Measurements from ENCODE around the gene EXOC3L4. TPM values are rescaled to one million over a fixed set of nuclear protein-coding genes. Genes with fewer than 3 reads are reported as not detected.

EXOC3L4 gene
- total RNA-seq, 4 donors from 2014 or later = under 0.01 to 5.6 (median 0.41) TPM; not detected in 1

DNA sequence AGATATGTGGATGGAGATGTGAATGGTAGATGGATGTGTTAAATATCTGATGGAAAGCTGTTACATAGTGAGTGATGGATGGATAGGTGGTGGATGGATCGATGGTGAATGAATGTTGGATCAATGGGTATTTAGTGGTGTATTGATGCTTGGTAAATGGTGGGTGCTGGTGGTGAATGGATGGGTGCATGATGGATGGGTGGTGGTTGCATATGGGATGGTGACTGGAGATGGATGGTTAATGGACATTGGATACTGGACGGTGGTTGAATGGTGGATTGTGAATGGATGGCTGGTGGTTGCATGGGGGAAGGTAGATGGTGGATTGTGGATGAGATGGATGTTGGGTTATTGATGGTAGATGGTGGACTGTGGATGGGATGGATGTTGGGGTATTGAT is 12.6 kb upstream of the EXOC3L4 start:
- Histone ChIP-seq H3K36me3 (no peaks in the 10 kb centered on the region), H3K27me3 (no peaks in the 10 kb centered on the region), H3K9me3 (no peaks in the 10 kb centered on the region), H3K4me3 (no peak overlapping the region), H3K27ac (no peak overlapping the region), H3K4me1 (peaks cover 0 to 4% of the 10 kb centered on the region in 2 donors)
- TF ChIP-seq POLR2A (IDR thresholded peaks at IDR 0.05) = no peak
- TF ChIP-seq CTCF (IDR thresholded peaks at IDR 0.05) = no peak
- no peak for DNase-seq
- intact Hi-C loops (cut with DNase I; ENCODE audit: low total_unique reads) = no loop called here

DNA sequence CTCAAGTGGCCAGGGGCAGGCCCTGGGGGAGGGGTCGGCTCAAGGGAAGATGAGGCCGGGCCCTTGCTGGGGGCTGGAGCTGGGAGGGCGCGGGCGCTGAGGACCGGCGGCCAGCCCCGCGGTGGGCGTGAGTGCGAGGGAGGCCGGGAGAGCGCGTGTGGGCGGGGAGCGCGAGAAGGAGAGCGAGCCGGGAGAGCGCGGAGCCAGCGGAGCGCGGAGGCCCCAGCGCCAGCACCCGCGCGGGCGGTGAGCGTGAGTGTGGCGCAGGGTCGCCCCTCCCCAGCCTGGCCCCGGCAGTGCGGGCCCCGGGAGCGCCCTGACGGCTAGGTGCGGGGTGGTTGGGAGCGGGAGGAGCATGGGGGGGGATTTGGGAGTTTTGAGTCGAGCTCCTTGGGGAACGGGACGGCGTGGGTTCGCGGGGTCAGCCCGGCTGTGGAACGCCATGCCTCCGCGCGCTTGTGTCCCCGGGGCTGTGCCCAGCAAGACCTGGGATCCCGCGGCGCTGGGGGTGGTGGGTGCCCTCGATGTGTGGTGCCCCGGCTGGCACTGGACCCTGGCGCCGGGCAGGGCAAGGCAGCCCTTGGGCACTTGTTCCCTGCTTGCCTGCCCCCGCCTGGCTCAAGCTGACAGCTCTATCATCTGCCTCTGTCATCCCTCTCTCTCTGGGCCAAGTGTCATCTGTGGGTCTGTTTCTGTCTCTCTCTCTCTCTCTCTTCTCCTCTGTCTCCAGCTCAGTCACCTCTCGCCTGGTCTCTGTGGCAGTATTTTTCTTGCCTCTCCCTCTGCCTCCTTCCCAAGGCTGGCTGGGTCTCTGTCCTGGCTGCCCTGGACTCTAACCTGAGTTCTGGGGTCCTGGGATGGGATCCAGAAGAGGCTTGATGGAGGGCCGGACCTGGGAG is 10.3 kb upstream of the EXOC3L4 start, which contains the start of gene LBHD2:
LBHD2 (plus strand) TSS at position 190 of the 899 bp plus-strand sequence. CDS start 1,803 bp downstream, outside the sequence.
- H3K9me3 ChIP-seq = no peaks in the 10 kb centered on the region
- DNase-seq = no peak
- no peak within 1 kb of the TSS for H3K27ac ChIP-seq
- intact Hi-C loops (cut with DNase I; ENCODE audit: low total_unique reads) = no loop called here
- H3K36me3 ChIP-seq = no peaks in the 10 kb centered on the region
- H3K4me1 ChIP-seq = peaks cover 0 to 4% of the 10 kb centered on the region in 2 donors
- H3K4me3 ChIP-seq = no peak within 1 kb of the TSS
- no peaks in the 10 kb centered on the region for H3K27me3 ChIP-seq
- TF ChIP-seq POLR2A (IDR thresholded peaks at IDR 0.05) (no peak), CTCF (IDR thresholded peaks at IDR 0.05) (no peak)

DNA sequence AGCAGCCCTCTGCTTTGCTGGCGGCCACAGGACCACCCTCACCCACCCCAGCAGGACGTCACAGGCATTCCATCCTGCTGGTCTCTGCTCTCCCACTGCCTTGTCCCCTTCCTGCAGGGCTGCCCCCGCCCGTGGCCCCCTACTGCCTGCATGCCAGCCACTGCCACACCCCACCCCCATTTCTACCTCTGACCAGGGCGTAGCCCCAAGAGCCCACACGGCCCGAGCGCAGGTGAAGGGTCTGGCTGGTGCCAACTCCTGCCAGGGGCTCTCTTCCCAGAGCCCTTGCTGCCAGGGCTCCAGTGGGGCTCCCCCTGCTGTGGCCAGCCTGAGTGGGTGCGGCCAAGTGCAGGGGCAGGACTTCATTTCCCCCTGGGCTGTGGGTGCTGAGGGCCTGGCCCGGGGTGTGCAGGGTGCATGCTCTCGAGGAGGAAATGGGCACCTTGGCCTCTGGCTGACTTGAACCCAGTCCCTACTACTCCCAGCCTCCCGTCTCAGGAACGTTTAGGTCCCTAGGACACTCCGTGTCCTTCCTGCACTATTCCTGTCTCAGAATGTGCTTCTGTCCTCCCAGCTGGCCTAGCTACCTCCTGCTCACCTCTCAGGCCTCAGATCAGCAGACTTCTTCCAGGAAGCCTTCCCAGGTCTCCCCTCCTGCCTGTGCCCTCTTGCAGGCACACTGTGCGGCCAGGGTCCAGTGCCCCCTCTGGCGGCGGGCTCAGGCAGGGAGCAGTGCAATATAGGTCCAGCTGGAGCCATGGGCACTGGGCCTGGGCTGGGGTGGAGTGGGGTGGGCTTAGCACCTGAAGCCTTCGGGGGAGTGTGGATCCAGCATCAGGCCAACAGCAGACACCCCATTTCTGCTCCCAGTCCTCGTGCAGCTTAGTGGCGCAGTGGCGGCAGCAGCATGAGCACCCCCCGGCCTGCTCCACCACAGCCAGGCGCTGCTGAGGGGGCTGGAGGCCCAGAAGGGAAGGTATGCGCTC is 9.1 kb upstream of the EXOC3L4 start:
- Histone ChIP-seq H3K27me3 (no peaks in the 10 kb centered on the region), H3K27ac (no peak overlapping the region), H3K4me1 (peaks cover 0 to 4% of the 10 kb centered on the region in 2 donors), H3K9me3 (no peaks in the 10 kb centered on the region), H3K4me3 (no peak overlapping the region), H3K36me3 (no peaks in the 10 kb centered on the region)
- intact Hi-C loops (cut with DNase I; ENCODE audit: low total_unique reads) = no loop called here
- TF ChIP-seq CTCF (IDR thresholded peaks at IDR 0.05) (no peak), POLR2A (IDR thresholded peaks at IDR 0.05) (no peak)
- DNase-seq = no peak

- H3K9me3 ChIP-seq = no peaks in the 10 kb centered on the region
- intact Hi-C loops (cut with DNase I; ENCODE audit: low total_unique reads) = no loop called here
- H3K4me1 ChIP-seq = peaks cover 0 to 4% of the 10 kb centered on the region in 2 donors
- no peaks in the 10 kb centered on the region for H3K27me3 ChIP-seq
- no peak for DNase-seq
- H3K27ac ChIP-seq = no peak overlapping the region
- TF ChIP-seq POLR2A (IDR thresholded peaks at IDR 0.05) (no peak), CTCF (IDR thresholded peaks at IDR 0.05) (no peak)
- H3K4me3 ChIP-seq = no peak overlapping the region
- H3K36me3 ChIP-seq = no peaks in the 10 kb centered on the region
These were observed 7.7 kb upstream of the EXOC3L4 start for GRCh38 chr14:103086771-103087342.

Measured in uterus (tissue), 4 donors.